HepG2 (cell line): Measurements from ENCODE around the gene CORO1C. TPM values are rescaled to one million over a fixed set of nuclear protein-coding genes. Genes with fewer than 3 reads are reported as not detected.
A peak's percentile ranks its signal among the peaks of the same experiment; 100 is the strongest.

Experiments
- ATAC-seq: fragments of 200-7000 bp; cut with Tn5 transposase; 3 replicates; pipeline ENCODE4 v1.9.1; 2020; ENCODE audit warnings: mild to moderate bottlenecking, moderate library complexity
- BruUV-seq: library from RNA; stranded (reverse); fragments of 400-500 nt; replicated peaks from 2 replicates; lab custom pipeline; 2021; lab: Mats Ljungman, UMichigan
- CTCF ChIA-PET: fragments of 300-600 bp; formaldehyde crosslinking; extraction: SDS; loops from one replicate; lab custom pipeline; 2021; ENCODE audit warnings: low total read pairs, inconsistent platforms, low intra/inter-chr PET ratio; lab: Yijun Ruan, JAX
- POLR2A ChIA-PET: fragments of 350-600 bp; sonication (Branson Sonifier 250); formaldehyde crosslinking; loops from one replicate; lab custom pipeline; 2020; ENCODE audit warnings: antibody characterized with exemption, inconsistent platforms; lab: Yijun Ruan, JAX
- DNase-seq: peaks from one replicate; pipeline ENCODE4 v3.0.0-alpha.2; 2015; ENCODE audit warnings: low spot score
- FAIRE-seq: peaks from 3 replicates; lab custom pipeline; 2011; peaks lifted over from hg19 to GRCh38; lab: Jason Lieb, UNC
- H2AFZ ChIP-seq: one replicate; pipeline ENCODE4 v1.6.1; 2011; ENCODE audit warnings: low read length, inconsistent platforms
- H3K27ac ChIP-seq: fragments of 300-600 bp; 3 replicates; pipeline ENCODE4 v1.8.0; 2011; ENCODE audit warnings: mixed run types, mild to moderate bottlenecking, mixed read lengths, low read length, inconsistent platforms; ENCODE audit not compliant: insufficient read depth; ENCODE audit errors: extremely low read length
- H3K27me3 ChIP-seq, 2 experiments: fragments of 200-600 bp in 1 of 2; 2 replicates in 1 of 2; 3 replicates in 1 of 2; pipeline versions ENCODE4 v1.6.0 to v1.8.0; 2011; ENCODE audit warnings: low read length in 2 of 2, mild to moderate bottlenecking in 2 of 2, moderate library complexity in 2 of 2, inconsistent platforms in 1 of 2; ENCODE audit not compliant: insufficient read depth in 2 of 2, control insufficient read depth in 1 of 2
- H3K36me3 ChIP-seq, 2 experiments: fragments of 200-600 bp in 1 of 2; replicated peaks in 1 of 2; 2 replicates in 1 of 2; 3 replicates in 1 of 2; pipeline versions ENCODE4 v1.5.1 to v1.8.0; 2011; ENCODE audit warnings: low read length in 2 of 2, inconsistent platforms in 1 of 2; ENCODE audit not compliant: insufficient read depth in 2 of 2, control insufficient read depth in 1 of 2
- H3K4me1 ChIP-seq: 2 replicates; pipeline ENCODE4 v1.5.1; 2012; ENCODE audit warnings: low read length, inconsistent platforms; ENCODE audit not compliant: insufficient read depth
- H3K4me2 ChIP-seq: 2 replicates; pipeline ENCODE4 v1.6.0; 2011; ENCODE audit warnings: low read depth, low read length, inconsistent platforms
- H3K4me3 ChIP-seq, 3 experiments: fragments of 200-600 bp in 1 of 3; sonication (generic), shearing (Covaris generic) in 1 of 3; replicated peaks in 1 of 3; 2 replicates each; pipeline ENCODE4 v1.5.1; 2011 to 2016; ENCODE audit warnings: low read length in 3 of 3, inconsistent platforms in 2 of 3, low read depth in 2 of 3, mild to moderate bottlenecking in 2 of 3, control low read depth in 1 of 3, mixed read lengths in 1 of 3; ENCODE audit not compliant: insufficient read depth in 1 of 3
- H3K79me2 ChIP-seq: one replicate; pipeline ENCODE4 v1.6.1; 2011; ENCODE audit warnings: low read length, inconsistent platforms; ENCODE audit not compliant: insufficient read depth
- H3K9ac ChIP-seq: 2 replicates; pipeline ENCODE4 v1.6.0; 2011; ENCODE audit warnings: mild to moderate bottlenecking, low read depth, low read length, inconsistent platforms; ENCODE audit not compliant: insufficient read depth
- H3K9me3 ChIP-seq: 2 replicates; pipeline ENCODE4 v1.5.1; 2012; ENCODE audit warnings: mild to moderate bottlenecking, low read length
- H4K20me1 ChIP-seq: 2 replicates; pipeline ENCODE4 v1.6.0; 2011; ENCODE audit warnings: inconsistent platforms, mild to moderate bottlenecking, low read length, moderate library complexity; ENCODE audit not compliant: insufficient read depth
- ATF1 ChIP-seq: IDR thresholded peaks from 2 replicates; pipeline ENCODE4 v1.6.1; 2016; ENCODE audit warnings: mild to moderate bottlenecking, control low read depth
- CBX5 ChIP-seq: sonication (generic); formaldehyde crosslinking; IDR thresholded peaks from 2 replicates; pipeline ENCODE4 v1.4.0; 2020; ENCODE audit warnings: missing genetic modification reagents, borderline replicate concordance
- GZF1 ChIP-seq: sonication (generic); formaldehyde crosslinking; IDR thresholded peaks from 2 replicates; pipeline ENCODE4 v1.5.1; 2020; ENCODE audit warnings: mild to moderate bottlenecking, missing genetic modification reagents
- JUNB ChIP-seq: sonication (generic); formaldehyde crosslinking; IDR thresholded peaks from 2 replicates; pipeline ENCODE4 v1.8.0; 2022; ENCODE audit warnings: missing genetic modification reagents, mild to moderate bottlenecking, borderline replicate concordance
- KLF15 ChIP-seq: sonication (generic); formaldehyde crosslinking; IDR thresholded peaks from 2 replicates; pipeline ENCODE4 v1.8.1; 2023; ENCODE audit warnings: borderline replicate concordance, mild to moderate bottlenecking, inconsistent platforms, missing genetic modification reagents, mixed read lengths
- MTA1 ChIP-seq: sonication (generic); formaldehyde crosslinking; IDR thresholded peaks from 2 replicates; pipeline ENCODE4 v1.4.0; 2020; ENCODE audit warnings: missing genetic modification reagents, mild to moderate bottlenecking, borderline replicate concordance
- NFE2 ChIP-seq: sonication (generic); formaldehyde crosslinking; IDR thresholded peaks from 2 replicates; pipeline ENCODE4 v1.4.0; 2020; ENCODE audit warnings: missing genetic modification reagents
- PCBP1 ChIP-seq: fragments of 200-400 bp; formaldehyde crosslinking; IDR thresholded peaks from 2 replicates; pipeline ENCODE4 v1.6.1; 2017; ENCODE audit warnings: mild to moderate bottlenecking, low read depth, low read length, borderline replicate concordance
- RBM22 ChIP-seq: fragments of 200-400 bp; formaldehyde crosslinking; optimal IDR thresholded peaks from 2 replicates; pipeline ENCODE3; 2017; ENCODE audit warnings: mild to moderate bottlenecking, low read length, moderate library complexity
- THYN1 ChIP-seq: sonication (generic); formaldehyde crosslinking; IDR thresholded peaks from 2 replicates; pipeline ENCODE4 v1.8.1; 2023; ENCODE audit warnings: low read depth, mild to moderate bottlenecking, moderate library complexity, missing genetic modification reagents, borderline replicate concordance
- ZBTB38 ChIP-seq: sonication (generic); formaldehyde crosslinking; IDR thresholded peaks from 2 replicates; pipeline ENCODE4 v1.5.1; 2020; ENCODE audit warnings: mild to moderate bottlenecking, missing genetic modification reagents
- ZNF24 ChIP-seq: fragments of 450-650 bp; IDR thresholded peaks from 2 replicates; pipeline ENCODE4 v1.6.1; 2017; ENCODE audit warnings: antibody characterized with exemption, mild to moderate bottlenecking
- ZNF260 ChIP-seq: sonication (generic); formaldehyde crosslinking; IDR thresholded peaks from 2 replicates; pipeline ENCODE4 v1.4.0; 2020; ENCODE audit warnings: missing genetic modification reagents, low read depth, mild to moderate bottlenecking, borderline replicate concordance
- ZNF639 ChIP-seq: conservative IDR thresholded peaks from 2 replicates; pipeline ENCODE4 v1.6.1; 2018; ENCODE audit warnings: missing genetic modification reagents
- ZNF766 ChIP-seq: sonication (generic); formaldehyde crosslinking; IDR thresholded peaks from 2 replicates; pipeline ENCODE4 v1.5.0; 2020; ENCODE audit warnings: missing genetic modification reagents, borderline replicate concordance
- ZNF850 ChIP-seq: sonication (generic); formaldehyde crosslinking; conservative IDR thresholded peaks from 2 replicates; pipeline ENCODE4 v1.9.0; 2021; ENCODE audit warnings: mild to moderate bottlenecking, missing genetic modification reagents
- WGBS: methylation state at CpG from one replicate; pipeline ENCODE4 v1.1.6; 2017; ENCODE audit warnings: low lambda C conversion rate; 5-methylcytosine and 5-hydroxymethylcytosine counted together
- in situ Hi-C: cut with HindIII; loops from 2 replicates; pipeline ENCODE4 v1.10.0; 2017; ENCODE audit warnings: low pct_unique_long_range_greater_than_20kb; ENCODE audit not compliant: extremely low pct_ligation_motif_present
- intact Hi-C: fragments of 100-400 bp; cut with micrococcal nuclease; formaldehyde crosslinking; loops from one replicate; pipeline ENCODE4 v1.10.0; 2022; ENCODE audit not compliant: unreplicated experiment
- polyA plus RNA-seq, 8 experiments: library from polyadenylated mRNA; depleted of rRNA in 3 of 8; stranded (reverse) in 7 of 8; unstranded in 1 of 8; fragments of >200 nt; fragmentation: Illumina TruSeq in 4 of 8; extraction: Trizol in 4 of 8; gene quantifications; 2 replicates each; pipeline versions ENCODE4 v1.2.1 to v1.2.3, GENCODE V29; 2011 to 2016; ENCODE audit warnings: low read depth in 4 of 8, missing spikeins in 1 of 8, mixed read lengths in 1 of 8; ENCODE audit not compliant: insufficient read depth in 1 of 8
- total RNA-seq, 5 experiments: library from RNA; depleted of rRNA; stranded (reverse); fragments of >200 nt; fragmentation: Illumina TruSeq; extraction: Trizol; gene quantifications; 2 replicates each; pipeline ENCODE4 v1.2.3, GENCODE V29; 2016; ENCODE audit warnings: low read depth in 1 of 5

Gene CORO1C
- total and polyA plus RNA-seq, 2 of the 13 experiments (the other 11 are each of a cell fraction or from before 2014, with no cell fraction given): 73.7 to 131 TPM

GRCh38 chr12:108702595-108703320 is 28.6 kb downstream of the CORO1C start:
- BruUV-seq: no TSS peak
- POLR2A ChIA-PET: interaction anchor here (1.2 kb wide), 1 partner anchor 12 kb away, joined by 3 read pairs; no protein-coding TSS in a partner anchor
- no peak for ATAC-seq
- TF ChIP-seq RBM22 (peak; percentile 4), ZBTB38 (CRISPR knock-in tag) (no peak)
- Histone ChIP-seq H3K9ac (no peak overlapping the region), H3K4me2 (no peak overlapping the region), H3K27me3 (no peaks in the 10 kb centered on the region), H3K27ac (no peak overlapping the region), H3K4me1 (peaks cover 32% of the 10 kb centered on the region), H3K79me2 (peaks cover 89% of the 10 kb centered on the region), H3K36me3 (peaks cover 13 to 62% of the 10 kb centered on the region in 2 experiments), H2AFZ (no peak overlapping the region), H3K9me3 (no peaks in the 10 kb centered on the region), H3K4me3 (no peak overlapping the region), H4K20me1 (peaks cover 8% of the 10 kb centered on the region)
- in situ Hi-C loops (no loop called here), intact Hi-C loops (no loop called here)
- 97% methylated on average over 10 of the region's 10 CpGs for WGBS
- no peak for FAIRE-seq
- DNase-seq: no peak
- CTCF ChIA-PET: no interaction called here

DNA sequence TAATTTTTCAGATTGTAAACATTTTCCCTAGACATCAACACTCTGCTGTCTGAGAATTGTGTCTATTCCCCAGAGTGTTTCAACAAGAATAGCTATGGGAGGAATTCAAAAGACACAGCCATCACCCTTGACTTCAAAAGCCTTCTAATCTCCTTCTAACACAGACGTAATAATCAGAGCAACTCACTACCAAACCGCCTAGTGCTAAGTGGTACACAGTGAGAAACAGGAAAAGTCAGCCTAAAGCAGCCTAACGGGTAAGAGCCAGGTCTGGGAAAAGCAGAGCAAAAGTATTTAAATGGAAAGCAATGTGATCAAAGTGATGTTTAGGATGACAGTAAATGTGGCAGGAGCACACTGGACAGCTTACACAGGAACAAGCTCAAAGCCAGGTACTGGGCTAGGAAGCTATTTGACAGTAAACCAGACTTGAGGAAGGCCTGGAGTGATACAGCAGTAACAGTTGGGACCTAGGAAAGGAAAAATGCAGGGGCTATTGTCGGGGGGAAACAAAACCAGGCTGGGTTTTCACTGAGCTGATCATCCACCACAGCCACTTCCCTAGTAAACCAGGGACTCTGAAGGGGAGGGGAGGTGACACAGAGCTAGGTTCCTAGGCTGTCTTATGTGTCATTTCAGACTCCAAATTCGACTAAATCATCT is 29.4 kb downstream of the CORO1C start:
- Histone ChIP-seq H3K27me3 (no peaks in the 10 kb centered on the region), H3K4me3 (no peak overlapping the region), H3K79me2 (peaks cover 89% of the 10 kb centered on the region), H3K4me1 (peaks cover 32% of the 10 kb centered on the region), H3K9ac (no peak overlapping the region), H2AFZ (no peak overlapping the region), H3K4me2 (no peak overlapping the region), H4K20me1 (peaks cover 8% of the 10 kb centered on the region), H3K9me3 (no peaks in the 10 kb centered on the region), H3K27ac (no peak overlapping the region), H3K36me3 (peaks cover 13 to 70% of the 10 kb centered on the region in 2 experiments)
- ChIA-PET POLR2A (interaction anchor here (1.2 kb wide), 1 partner anchor 12 kb away, joined by 3 read pairs; no protein-coding TSS in a partner anchor), CTCF (no interaction called here)
- in situ Hi-C loops (no loop called here), intact Hi-C loops (no loop called here)
- ATAC-seq: no peak
- 86% methylated on average over 5 of the region's 5 CpGs for WGBS
- no peak for FAIRE-seq
- no TSS peak for BruUV-seq
- no peak for DNase-seq
- TF ChIP-seq NFE2 (CRISPR knock-in tag): no peak
- no peak for TF ChIP-seq CBX5 (CRISPR knock-in tag)
- no peak for TF ChIP-seq KLF15
- TF ChIP-seq ZNF766 (CRISPR knock-in tag): no peak
- TF ChIP-seq JUNB (CRISPR knock-in tag): no peak
- TF ChIP-seq ZNF639 (CRISPR knock-in tag): no peak
- TF ChIP-seq THYN1 (CRISPR knock-in tag): no peak
- TF ChIP-seq ZNF260 (CRISPR knock-in tag): no peak
- no peak for TF ChIP-seq ZNF24
- TF ChIP-seq MTA1 (CRISPR knock-in tag): no peak
- no peak for TF ChIP-seq PCBP1
- no peak for TF ChIP-seq ATF1
- no peak for TF ChIP-seq ZNF850
- TF ChIP-seq GZF1: no peak
